HCT116 (cell line): ENCODE measurements around the gene WSCD1. TPM values are rescaled to one million over a fixed set of nuclear protein-coding genes. Genes with fewer than 3 reads are reported as not detected.

ENCODE experiments used
- ATAC-seq: fragments of 200-7000 bp; cut with Tn5 transposase; 2 replicates; pipeline ENCODE4 v1.9.1; 2020; ENCODE audit warnings: mild to moderate bottlenecking, moderate library complexity
- Bru-seq: library from RNA; stranded (reverse); fragments of 400-500 nt; gene quantifications from one replicate; lab custom pipeline; 2021; lab: Mats Ljungman, UMichigan
- BruChase-seq, 2 experiments: library from RNA; stranded (reverse); fragments of 400-500 nt; gene quantifications; one replicate each; lab custom pipeline; 2021; lab: Mats Ljungman, UMichigan
- BruUV-seq: library from RNA; stranded (reverse); fragments of 400-500 nt; replicated peaks from 2 replicates; lab custom pipeline; 2021; lab: Mats Ljungman, UMichigan
- CTCF ChIA-PET: fragments of 300-600 bp; sonication (Branson Sonifier 250); formaldehyde crosslinking; loops from one replicate; lab custom pipeline; 2021; ENCODE audit warnings: antibody characterized with exemption; lab: Charles Lee
- POLR2A ChIA-PET: fragments of 300-600, 350-600 bp; sonication (Branson Sonifier 250); formaldehyde crosslinking; loops from one replicate; lab custom pipeline; 2021; ENCODE audit warnings: antibody characterized with exemption; lab: Charles Lee
- RAD21 ChIA-PET, 2 experiments: fragments of 300-600 bp; sonication (Branson Sonifier 250); formaldehyde crosslinking; loops; one replicate each; lab custom pipeline; 2023; ENCODE audit warnings: low total read pairs in 2 of 2; ENCODE audit not compliant: uncharacterized antibody in 2 of 2, unreplicated experiment in 2 of 2, low non-redundant PET in 1 of 2; lab: Charles Lee
- DNase-seq: peaks from one replicate; pipeline ENCODE4 v3.0.0-alpha.2; 2010; ENCODE audit warnings: low read depth, low spot score
- H2AFZ ChIP-seq: fragments of 200-600 bp; shearing (Covaris generic), sonication (generic); 2 replicates; pipeline ENCODE4 v1.6.1; 2017; ENCODE audit warnings: low read depth, mixed run types, mixed read lengths, antibody characterized with exemption, low read length; ENCODE audit not compliant: poor library complexity, severe bottlenecking
- H3K27ac ChIP-seq: 2 replicates; pipeline ENCODE4 v1.5.1; 2012; ENCODE audit warnings: low read depth, low read length
- H3K27me3 ChIP-seq: fragments of 200-600 bp; sonication (generic); 2 replicates; pipeline ENCODE4 v1.6.1; 2016; ENCODE audit warnings: mixed run types, low read length, mixed read lengths; ENCODE audit not compliant: insufficient read depth
- H3K36me3 ChIP-seq, 2 experiments: fragments of 200-500 bp in 1 of 2; fragments of 200-600 bp in 1 of 2; sonication (Bioruptor generic) in 1 of 2; sonication (generic) in 1 of 2; 2 replicates each; pipeline versions ENCODE4 v1.5.1 to v1.6.1; 2014 to 2016; ENCODE audit warnings: low read length in 2 of 2, inconsistent platforms in 1 of 2, mixed read lengths in 1 of 2, mixed run types in 1 of 2; ENCODE audit not compliant: insufficient read depth in 2 of 2, control insufficient read depth in 1 of 2
- H3K4me1 ChIP-seq, 2 experiments: fragments of 200-600 bp in 1 of 2; sonication (generic) in 1 of 2; 2 replicates each; pipeline versions ENCODE4 v1.5.1 to v1.6.1; 2012 to 2017; ENCODE audit warnings: low read length in 2 of 2, inconsistent platforms in 1 of 2, mild to moderate bottlenecking in 1 of 2, mixed read lengths in 1 of 2, mixed run types in 1 of 2, moderate library complexity in 1 of 2; ENCODE audit not compliant: insufficient read depth in 2 of 2, control insufficient read depth in 1 of 2
- H3K4me2 ChIP-seq: fragments of 200-600 bp; sonication (generic); 2 replicates; pipeline ENCODE4 v1.6.1; 2017; ENCODE audit warnings: mixed run types, low read length, mixed read lengths
- H3K4me3 ChIP-seq, 2 experiments: fragments of 200-600 bp in 1 of 2; sonication (generic) in 1 of 2; replicated peaks in 1 of 2; 2 replicates each; pipeline ENCODE4 v1.5.1; 2011 to 2016; ENCODE audit warnings: low read length in 2 of 2, control low read depth in 1 of 2, low read depth in 1 of 2, mild to moderate bottlenecking in 1 of 2, mixed read lengths in 1 of 2, mixed run types in 1 of 2
- H3K79me2 ChIP-seq: fragments of 200-600 bp; sonication (generic); 2 replicates; pipeline ENCODE4 v1.6.1; 2017; ENCODE audit warnings: mild to moderate bottlenecking, mixed run types, low read length, moderate library complexity, mixed read lengths; ENCODE audit not compliant: insufficient read depth
- H3K9ac ChIP-seq: fragments of 200-600 bp; sonication (generic); 2 replicates; pipeline ENCODE4 v1.6.1; 2016; ENCODE audit warnings: low read length, mixed read lengths
- H3K9me2 ChIP-seq: fragments of 200-600 bp; sonication (generic), shearing (Covaris generic); 2 replicates; pipeline ENCODE4 v1.6.1; 2017; ENCODE audit warnings: mixed run types, mild to moderate bottlenecking, moderate library complexity; ENCODE audit not compliant: insufficient read depth
- H3K9me3 ChIP-seq, 2 experiments: fragments of 200-500 bp in 1 of 2; fragments of 200-600 bp in 1 of 2; sonication (Bioruptor generic) in 1 of 2; sonication (generic) in 1 of 2; 2 replicates each; pipeline ENCODE4 v1.6.1; 2014 to 2017; ENCODE audit warnings: low read length in 2 of 2, mixed read lengths in 2 of 2, inconsistent platforms in 1 of 2, low read depth in 1 of 2, mild to moderate bottlenecking in 1 of 2, mixed run types in 1 of 2, moderate library complexity in 1 of 2; ENCODE audit not compliant: control insufficient read depth in 1 of 2, insufficient read depth in 1 of 2
- H4K20me1 ChIP-seq: fragments of 200-600 bp; sonication (generic), shearing (Covaris generic); 2 replicates; pipeline ENCODE4 v1.6.1; 2017; ENCODE audit warnings: mixed run types, mild to moderate bottlenecking, moderate library complexity; ENCODE audit not compliant: insufficient read depth
- CTCF ChIP-seq, 3 experiments: fragments of 200-600 bp in 1 of 3; sonication (generic) in 1 of 3; IDR thresholded peaks in 2 of 3; conservative IDR thresholded peaks in 1 of 3; 2 replicates each; pipeline ENCODE4 v1.5.1; 2012 to 2017; ENCODE audit warnings: low read depth in 2 of 3, low read length in 2 of 3, antibody characterized with exemption in 1 of 3, borderline replicate concordance in 1 of 3, control low read depth in 1 of 3, mild to moderate bottlenecking in 1 of 3, mixed read lengths in 1 of 3, mixed run types in 1 of 3, moderate library complexity in 1 of 3; ENCODE audit not compliant: insufficient read depth in 1 of 3
- EGR1 ChIP-seq: IDR thresholded peaks from 2 replicates; pipeline ENCODE4 v1.6.1; 2012; ENCODE audit warnings: low read depth
- ELF1 ChIP-seq: IDR thresholded peaks from 2 replicates; pipeline ENCODE4 v1.6.1; 2012; ENCODE audit warnings: low read depth, borderline replicate concordance
- POLR2A ChIP-seq: IDR thresholded peaks from 2 replicates; pipeline ENCODE4 v1.7.0; 2011; ENCODE audit warnings: borderline replicate concordance; ENCODE audit not compliant: insufficient read depth, insufficient read length; ENCODE audit errors: extremely low read depth
- RAD21 ChIP-seq: IDR thresholded peaks from 2 replicates; pipeline ENCODE4 v1.6.1; 2012; ENCODE audit warnings: low read depth, mild to moderate bottlenecking
- SP1 ChIP-seq: IDR thresholded peaks from 2 replicates; pipeline ENCODE4 v1.6.1; 2012; ENCODE audit warnings: low read depth
- intact Hi-C: fragments of 100-400 bp; cut with micrococcal nuclease; formaldehyde crosslinking; loops from 2 replicates; pipeline ENCODE4 v1.10.0; 2022
- long read RNA-seq: library from polyadenylated mRNA; unstranded; transcript quantifications from one replicate; pipeline ENCODE4 v2.0.0, GENCODE V29; 2021; ENCODE audit not compliant: unreplicated experiment
- polyA plus RNA-seq: library from polyadenylated mRNA; unstranded; fragments of >200 nt; gene quantifications from 2 replicates; pipeline ENCODE4 v1.2.1, GENCODE V29; 2012; ENCODE audit warnings: missing spikeins
- total RNA-seq: library from RNA; stranded (reverse); gene quantifications from one replicate; pipeline ENCODE4 v1.2.1, GENCODE V29; 2021; ENCODE audit not compliant: unreplicated experiment

The WSCD1 gene
- total RNA-seq: 0.15 TPM
- not detected in 2 replicates for polyA plus RNA-seq
- Bru-seq, nascent RNA: not detected
- not detected for BruChase-seq, experiment 1, labeled RNA remaining after a 6-hour chase
- percentile 9 among the genes with signal in this experiment for BruChase-seq, experiment 2, labeled RNA remaining after a 2-hour chase
- long read RNA-seq: 0 reads

GRCh38 chr17:6069539-6070429 lies at the start of gene WSCD1:
TSS of gene WSCD1 (plus strand) at chr17:6070379. CDS start at chr17:6080659, 10,280 bp downstream.
- no TSS peak for BruUV-seq
- Histone ChIP-seq H2AFZ (no peak within 1 kb of the TSS), H3K27me3 (peaks cover 26% of the 10 kb centered on the region), H3K79me2 (no peaks in the 10 kb centered on the region), H4K20me1 (no peaks in the 10 kb centered on the region), H3K9me3 (no peaks in the 10 kb centered on the region), H3K36me3 (no peaks in the 10 kb centered on the region), H3K4me3 (no peak within 1 kb of the TSS), H3K9me2 (no peaks in the 10 kb centered on the region), H3K27ac (no peak within 1 kb of the TSS), H3K9ac (no peak within 1 kb of the TSS), H3K4me1 (no peaks in the 10 kb centered on the region), H3K4me2 (no peak within 1 kb of the TSS)
- POLR2A ChIA-PET: no interaction called here
- ATAC-seq (0 out of 2 replicates have a peak, but pooled peaks have one; percentile 13), DNase-seq (no peak)
- RAD21 ChIA-PET: no interaction called here
- CTCF ChIA-PET: interaction anchor here (1.0 to 1.7 kb wide), 3 partner anchors 13 to 477 kb away, joined by 3 to 4 read pairs (median 3); no protein-coding TSS in a partner anchor
- intact Hi-C loops: loop anchor here (10.0 kb wide), 1 partner anchor 475 kb away; no protein-coding TSS in a partner anchor
- no peak for TF ChIP-seq SP1

GRCh38 chr17:6021011-6021400 lies 49.2 kb upstream of the WSCD1 start:
- TF ChIP-seq EGR1: no peak
- no peak for TF ChIP-seq ELF1
- no peak for TF ChIP-seq POLR2A
- TF ChIP-seq RAD21: no peak
- TF ChIP-seq CTCF (IDR thresholded peaks at IDR 0.05 in 2 of 3, conservative IDR thresholded peaks at IDR 0.05 in 1 of 3; ENCODE audit: borderline replicate concordance in 1 of 3, insufficient read depth in 1 of 3, low read depth in 2 of 3, low read length in 2 of 3): no peak
- no peaks in the 10 kb centered on the region for H4K20me1 ChIP-seq
- no peaks in the 10 kb centered on the region for H3K9me2 ChIP-seq
- POLR2A ChIA-PET: no interaction called here
- no peak overlapping the region for H3K4me2 ChIP-seq
- no peaks in the 10 kb centered on the region for H3K36me3 ChIP-seq
- no peak overlapping the region for H2AFZ ChIP-seq
- no peak overlapping the region for H3K9ac ChIP-seq
- no TSS peak for BruUV-seq
- no peak overlapping the region for H3K4me3 ChIP-seq
- no peaks in the 10 kb centered on the region for H3K4me1 ChIP-seq
- no peak for ATAC-seq
- CTCF ChIA-PET: no interaction called here
- intact Hi-C loops: no loop called here
- DNase-seq: no peak
- RAD21 ChIA-PET: no interaction called here
- H3K27me3 ChIP-seq: peaks cover 68% of the 10 kb centered on the region
- no peaks in the 10 kb centered on the region for H3K9me3 ChIP-seq
- H3K27ac ChIP-seq: no peak overlapping the region
- H3K79me2 ChIP-seq: no peaks in the 10 kb centered on the region
